Measurements from ENCODE around the gene SORL1. TPM values are rescaled to one million over a fixed set of nuclear protein-coding genes. Genes with fewer than 3 reads are reported as not detected.
A peak's percentile ranks its signal among the peaks of the same experiment; 100 is the strongest.
"Not testable (repeated sequence)": the region's sequence is repeated elsewhere in the genome, so short reads cannot be mapped to it uniquely, and the experiment has no call there.

SORL1 gene
- total RNA-seq, result 10 to 100 TPM in 2 of 4 donors, 1 to 10 TPM in 2; 7.3 to 18.8 (median 12.3) TPM

GRCh38 chr11:121451986-121452608 is at the start of gene SORL1:
Gene SORL1, plus strand, starts transcription at chr11:121452314. Its CDS starts 18 bp downstream, at chr11:121452332.
- H3K4me1 ChIP-seq, result peaks cover 0 to 17% (median 9%) of the 10 kb centered on the region in 4 donors
- TF ChIP-seq POLR2A (IDR thresholded peaks at IDR 0.05) (peak in 1 of 2 donors; percentile 18), CTCF (IDR thresholded peaks at IDR 0.05) (peak; percentile 36 to 78 (median 45)), EP300 (IDR thresholded peaks at IDR 0.05) (no peak)
- 1% methylated on average over 63 to 78 of the region's 89 CpGs for WGBS, 2 donors
- H3K36me3 ChIP-seq, result no peaks in the 10 kb centered on the region
- peak; percentile 25 to 40 for DNase-seq (ENCODE audit: low spot score in 2 of 2)
- no peaks in the 10 kb centered on the region for H3K9me3 ChIP-seq
- peaks cover 0 to 27% of the 10 kb centered on the region in 2 donors for H3K27me3 ChIP-seq
- H3K27ac ChIP-seq, result peak within 1 kb of the TSS in 2 of 4 donors; percentile 45 to 78
- H3K4me3 ChIP-seq, result peak within 1 kb of the TSS; percentile 48 to 71 (median 63)

- Histone ChIP-seq H3K9me3 (peaks cover 0 to 16% (median 0%) of the 10 kb centered on the region in 4 donors), H3K4me1 (no peaks in the 10 kb centered on the region), H3K27me3 (no peaks in the 10 kb centered on the region), H3K4me3 (no peak overlapping the region), H3K27ac (no peak overlapping the region), H3K36me3 (no peaks in the 10 kb centered on the region)
- no peak for DNase-seq (ENCODE audit: low spot score in 2 of 2)
- WGBS, 2 donors, result 76 to 81% methylated on average over 1 of the region's 1 CpG
- TF ChIP-seq CTCF (IDR thresholded peaks at IDR 0.05) (no peak), POLR2A (IDR thresholded peaks at IDR 0.05) (no peak), EP300 (IDR thresholded peaks at IDR 0.05) (no peak)
Observed at GRCh38 chr11:121405646-121406045, 46.5 kb upstream of the SORL1 start.

GRCh38 chr11:121406291-121406690 is 45.8 kb upstream of the SORL1 start:
- DNase-seq (ENCODE audit: low spot score in 2 of 2), result no peak
- Histone ChIP-seq H3K4me1 (no peaks in the 10 kb centered on the region), H3K27me3 (no peaks in the 10 kb centered on the region), H3K36me3 (no peaks in the 10 kb centered on the region), H3K27ac (no peak overlapping the region), H3K4me3 (no peak overlapping the region), H3K9me3 (peaks cover 0 to 10% (median 0%) of the 10 kb centered on the region in 4 donors)
- TF ChIP-seq EP300 (IDR thresholded peaks at IDR 0.05) (no peak), POLR2A (IDR thresholded peaks at IDR 0.05) (no peak), CTCF (IDR thresholded peaks at IDR 0.05) (no peak)
- 79 to 88% methylated on average over 2 of the region's 2 CpGs for WGBS, 2 donors

GRCh38 chr11:121408830-121409229 is 43.3 kb upstream of the SORL1 start:
- Histone ChIP-seq H3K4me1 (no peaks in the 10 kb centered on the region), H3K27ac (no peak overlapping the region), H3K36me3 (no peaks in the 10 kb centered on the region), H3K4me3 (no peak overlapping the region), H3K27me3 (no peaks in the 10 kb centered on the region), H3K9me3 (peaks cover 0 to 3% (median 0%) of the 10 kb centered on the region in 4 donors)
- no peak for DNase-seq (ENCODE audit: low spot score in 2 of 2)
- TF ChIP-seq EP300 (IDR thresholded peaks at IDR 0.05), result no peak
- no peak for TF ChIP-seq POLR2A (IDR thresholded peaks at IDR 0.05)
- no peak for TF ChIP-seq CTCF (IDR thresholded peaks at IDR 0.05)
- WGBS, 2 donors, result 56 to 80% methylated on average over 2 of the region's 2 CpGs

- not testable (repeated sequence) for H3K27ac ChIP-seq; H3K9me3 ChIP-seq; H3K27me3 ChIP-seq; DNase-seq (ENCODE audit: low spot score in 2 of 2); H3K4me1 ChIP-seq; H3K36me3 ChIP-seq; H3K4me3 ChIP-seq
- 96 to 97% methylated on average over 2 of the region's 2 CpGs for WGBS, 2 donors
Observed at GRCh38 chr11:121410041-121410440, 42.1 kb upstream of the SORL1 start.

GRCh38 chr11:121411330-121411729 is 40.8 kb upstream of the SORL1 start:
- H3K36me3 ChIP-seq, H3K4me3 ChIP-seq, H3K4me1 ChIP-seq: not testable (repeated sequence)

More at GRCh38 chr11:121411330-121411729, 40.8 kb upstream of the SORL1 start:
- DNase-seq (ENCODE audit: low spot score in 2 of 2); H3K27ac ChIP-seq; H3K9me3 ChIP-seq; H3K27me3 ChIP-seq: not testable (repeated sequence)
